Fibroblast of the aortic adventitia (primary cell): ENCODE data around the gene PLS1. TPM values are rescaled to one million over a fixed set of nuclear protein-coding genes. Genes with fewer than 3 reads are reported as not detected.
"Not testable (repeated sequence)": the region's sequence is repeated elsewhere in the genome, so short reads cannot be mapped to it uniquely, and the experiment has no call there.

Experiments
- DNase-seq: peaks from one replicate; pipeline ENCODE4 v3.0.0-alpha.2; 2010; ENCODE audit warnings: low read depth
- H3K4me3 ChIP-seq: 2 replicates; pipeline ENCODE4 v1.5.1; 2011; ENCODE audit warnings: low read depth, mild to moderate bottlenecking, control low read depth, low read length, moderate library complexity
- CTCF ChIP-seq: IDR thresholded peaks from 2 replicates; pipeline ENCODE4 v1.5.1; 2011; ENCODE audit warnings: mild to moderate bottlenecking, low read length, control low read depth, inconsistent platforms; ENCODE audit not compliant: insufficient read depth
- total RNA-seq: library from RNA; depleted of rRNA; stranded (reverse); fragments of >200 nt; gene quantifications from 2 replicates; pipeline ENCODE4 v1.2.3, GENCODE V29; 2012; ENCODE audit warnings: low replicate concordance

Gene PLS1
- total RNA-seq, 1 donor = 0.99 TPM

GRCh38 chr3:142726017-142726416, 129.8 kb downstream of the PLS1 start:
- no peak for DNase-seq
- TF ChIP-seq CTCF = no peak
- H3K4me3 ChIP-seq = no peak overlapping the region

GRCh38 chr3:142732066-142732465, 135.9 kb downstream of the PLS1 start:
- no peak for DNase-seq
- no peak for TF ChIP-seq CTCF
- H3K4me3 ChIP-seq = no peak overlapping the region

- TF ChIP-seq CTCF = no peak
- no peak for DNase-seq
- H3K4me3 ChIP-seq = no peak overlapping the region
These were observed 138.6 kb downstream of the PLS1 start for GRCh38 chr3:142734834-142735233.

- no peak for TF ChIP-seq CTCF
- no peak for DNase-seq
- no peak overlapping the region for H3K4me3 ChIP-seq
These were observed 139.3 kb downstream of the PLS1 start for GRCh38 chr3:142735462-142735861.

- no peak for TF ChIP-seq CTCF
- no peak for DNase-seq
- H3K4me3 ChIP-seq = no peak overlapping the region
These were observed 142.2 kb downstream of the PLS1 start for GRCh38 chr3:142738396-142738795.

- H3K4me3 ChIP-seq = no peak overlapping the region
- DNase-seq = no peak
- TF ChIP-seq CTCF = no peak
These were observed 150.5 kb downstream of the PLS1 start for GRCh38 chr3:142746646-142747045.

- not testable (repeated sequence) for H3K4me3 ChIP-seq, DNase-seq
These were observed 154.3 kb downstream of the PLS1 start for GRCh38 chr3:142750531-142750930.

- H3K4me3 ChIP-seq, DNase-seq: not testable (repeated sequence)
These were observed 156.4 kb downstream of the PLS1 start for GRCh38 chr3:142752605-142753004.
